GM23338 (cell line): ENCODE results near the gene RPUSD1. TPM values are rescaled to one million over a fixed set of nuclear protein-coding genes. Genes with fewer than 3 reads are reported as not detected.
A peak's percentile ranks its signal among the peaks of the same experiment; 100 is the strongest.

Experiments
- ATAC-seq: fragments of 200-7000 bp; cut with Tn5 transposase; 3 replicates; pipeline ENCODE4 v1.9.1; 2020
- DNase-seq: peaks from one replicate; pipeline ENCODE4 v3.0.0-alpha.2; 2015; ENCODE audit warnings: low spot score
- H2AFZ ChIP-seq: fragments of 200-600 bp; sonication (generic); 2 replicates; pipeline ENCODE4 v1.8.0; 2016; ENCODE audit warnings: antibody characterized with exemption, mild to moderate bottlenecking, moderate library complexity
- H3F3A ChIP-seq: fragments of 200-600 bp; sonication (generic); replicated peaks from 2 replicates; pipeline ENCODE4 v1.8.0; 2017; ENCODE audit warnings: antibody characterized with exemption, mixed run types, low read depth
- H3K27ac ChIP-seq: fragments of 200-600 bp; sonication (generic); 2 replicates; pipeline ENCODE4 v1.6.1; 2016; ENCODE audit warnings: low read depth
- H3K27me3 ChIP-seq: fragments of 200-600 bp; sonication (generic); 2 replicates; pipeline ENCODE4 v1.8.0; 2016; ENCODE audit warnings: mild to moderate bottlenecking, mixed run types, moderate library complexity; ENCODE audit not compliant: insufficient read depth
- H3K36me3 ChIP-seq: fragments of 200-600 bp; sonication (generic); 2 replicates; pipeline ENCODE4 v1.8.0; 2016; ENCODE audit warnings: mild to moderate bottlenecking; ENCODE audit not compliant: insufficient read depth
- H3K4me1 ChIP-seq: fragments of 200-600 bp; sonication (generic); 2 replicates; pipeline ENCODE4 v1.8.0; 2016; ENCODE audit warnings: mild to moderate bottlenecking, moderate library complexity; ENCODE audit not compliant: insufficient read depth
- H3K4me2 ChIP-seq: fragments of 200-600 bp; sonication (generic); 2 replicates; pipeline ENCODE4 v1.7.1; 2017; ENCODE audit warnings: mixed run types
- H3K4me3 ChIP-seq: fragments of 200-600 bp; sonication (generic); 2 replicates; pipeline ENCODE4 v1.6.1; 2016; ENCODE audit warnings: mixed run types
- H3K79me2 ChIP-seq: fragments of 200-600 bp; sonication (generic); replicated peaks from 2 replicates; pipeline ENCODE4 v1.8.0; 2017; ENCODE audit warnings: mild to moderate bottlenecking; ENCODE audit not compliant: insufficient read depth
- H3K9me2 ChIP-seq: fragments of 200-600 bp; sonication (generic); 2 replicates; pipeline ENCODE4 v1.8.0; 2017; ENCODE audit not compliant: insufficient read depth
- H4K20me1 ChIP-seq: fragments of 200-600 bp; sonication (generic); replicated peaks from 2 replicates; pipeline ENCODE4 v1.8.0; 2017; ENCODE audit warnings: mild to moderate bottlenecking; ENCODE audit not compliant: insufficient read depth
- H3K27ac Mint-ChIP-seq: 2 replicates; pipeline ENCODE4 v1.8.0; 2020; ENCODE audit warnings: inconsistent platforms, mild to moderate bottlenecking, moderate library complexity, mixed read lengths
- H3K27me3 Mint-ChIP-seq: 3 replicates; pipeline ENCODE4 v1.8.0; 2022; ENCODE audit warnings: low read depth, mild to moderate bottlenecking, moderate library complexity, mixed read lengths, inconsistent platforms; ENCODE audit not compliant: insufficient read depth, poor library complexity
- H3K36me3 Mint-ChIP-seq: 3 replicates; pipeline ENCODE4 v1.8.0; 2021; ENCODE audit warnings: low read depth, mild to moderate bottlenecking, inconsistent platforms, moderate library complexity, mixed read lengths
- H3K4me1 Mint-ChIP-seq: 3 replicates; pipeline ENCODE4 v1.8.0; 2020; ENCODE audit warnings: mild to moderate bottlenecking, inconsistent platforms, mixed read lengths
- H3K4me3 Mint-ChIP-seq: 3 replicates; pipeline ENCODE4 v1.8.0; 2021; ENCODE audit warnings: moderate library complexity, mild to moderate bottlenecking, inconsistent platforms, mixed read lengths
- H3K9me3 Mint-ChIP-seq: 3 replicates; pipeline ENCODE4 v1.8.0; 2020; ENCODE audit warnings: moderate library complexity, mild to moderate bottlenecking, inconsistent platforms, mixed read lengths
- NANOG ChIP-seq: IDR thresholded peaks from 2 replicates; pipeline ENCODE4 v1.6.1; 2016; ENCODE audit warnings: antibody characterized with exemption, borderline replicate concordance
- POLR2AphosphoS5 ChIP-seq: IDR thresholded peaks from 2 replicates; pipeline ENCODE4 v1.6.1; 2016; ENCODE audit warnings: antibody characterized with exemption, low read depth
- ZNF114 ChIP-seq: fragments of 250-450 bp; sonication (Bioruptor Pico); IDR thresholded peaks from 2 replicates; pipeline ENCODE4 v1.5.0; 2020; ENCODE audit warnings: mild to moderate bottlenecking, moderate library complexity
- ZNF462 ChIP-seq: fragments of 250-450 bp; sonication (Bioruptor Pico); IDR thresholded peaks from 2 replicates; pipeline ENCODE4 v1.5.0; 2020; ENCODE audit warnings: mild to moderate bottlenecking, moderate library complexity
- polyA plus RNA-seq: library from polyadenylated mRNA; unstranded; fragments of >200 nt; fragmentation: Nextera tagmentation; extraction: Ambion mirVana; gene quantifications from 2 replicates; pipeline ENCODE4 v1.2.1, GENCODE V29; 2016
- total RNA-seq: library from RNA; depleted of rRNA; stranded (reverse); fragments of >200 nt; shearing (Covaris generic); gene quantifications from 2 replicates; pipeline ENCODE4 v1.2.3, GENCODE V29; 2014

Gene RPUSD1
- total and polyA plus RNA-seq, 2 experiments from 2014 or later: 19.1 to 79.5 TPM

- H3K27me3 Mint-ChIP-seq: peaks cover 16% of the 10 kb centered on the region
- Histone ChIP-seq H3K9me2 (no peaks in the 10 kb centered on the region), H3K27me3 (no peaks in the 10 kb centered on the region), H3K4me2 (peak overlapping the region; percentile 88), H2AFZ (no peak overlapping the region), H3K4me1 (no peaks in the 10 kb centered on the region), H3K4me3 (peak overlapping the region; percentile 83), H3K79me2 (peaks cover 11% of the 10 kb centered on the region; the same call in 1 of the 2 replicates), H3F3A (no peaks in the 10 kb centered on the region), H3K36me3 (no peaks in the 10 kb centered on the region; the same call in 1 of the 2 replicates), H3K27ac (no peak overlapping the region), H4K20me1 (peaks cover 10% of the 10 kb centered on the region)
- DNase-seq: no peak
- ATAC-seq: no peak
- H3K4me1 Mint-ChIP-seq: no peaks in the 10 kb centered on the region
- peak overlapping the region; percentile 78; the same call in 2 of the 3 replicates for H3K4me3 Mint-ChIP-seq
- no peak overlapping the region for H3K27ac Mint-ChIP-seq
- H3K36me3 Mint-ChIP-seq: peaks cover 17% of the 10 kb centered on the region
- no peaks in the 10 kb centered on the region; the same call in 2 of the 3 replicates for H3K9me3 Mint-ChIP-seq
- TF ChIP-seq ZNF462 (CRISPR knock-in tag): no peak
- no peak for TF ChIP-seq NANOG
These were observed 1.1 kb upstream of the RPUSD1 start for GRCh38 chr16:789191-789850.

- H4K20me1 ChIP-seq: peaks cover 10% of the 10 kb centered on the region
- no peak within 1 kb of the TSS for H2AFZ ChIP-seq
- peak within 1 kb of the TSS; percentile 91 for H3K4me2 ChIP-seq
- no peaks in the 10 kb centered on the region for H3K4me1 Mint-ChIP-seq
- TF ChIP-seq ZNF114 (CRISPR knock-in tag): no peak
- TF ChIP-seq POLR2AphosphoS5: peak; percentile 71
- H3K4me1 ChIP-seq: no peaks in the 10 kb centered on the region
- H3K27me3 ChIP-seq: no peaks in the 10 kb centered on the region
- peak; percentile 93 for DNase-seq
- no peaks in the 10 kb centered on the region for H3K9me2 ChIP-seq
- H3K27me3 Mint-ChIP-seq: peaks cover 14% of the 10 kb centered on the region
- peak within 1 kb of the TSS; percentile 90 for H3K4me3 ChIP-seq
- H3K9me3 Mint-ChIP-seq: no peaks in the 10 kb centered on the region; the same call in 2 of the 3 replicates
- H3K27ac Mint-ChIP-seq: peak within 1 kb of the TSS; percentile 86; the same call in 1 of the 2 replicates
- peak; percentile 64 for ATAC-seq
- no peaks in the 10 kb centered on the region; the same call in 1 of the 2 replicates for H3K36me3 ChIP-seq
- no peak within 1 kb of the TSS for H3K27ac ChIP-seq
- H3K4me3 Mint-ChIP-seq: peak within 1 kb of the TSS; percentile 88
- peaks cover 17% of the 10 kb centered on the region for H3K36me3 Mint-ChIP-seq
- peaks cover 11% of the 10 kb centered on the region; the same call in 1 of the 2 replicates for H3K79me2 ChIP-seq
- no peaks in the 10 kb centered on the region for H3F3A ChIP-seq
These were observed 382 bp upstream of the RPUSD1 start, which contains the start of gene CHTF18 for GRCh38 chr16:788399-789126. CHTF18 (plus strand) TSS chr16:788620; CDS start chr16:788685, 65 bp downstream.
